Stimulated activated CD8-positive, alpha-beta memory T cell treated with anti-CD3 and anti-CD28 coated beads, Interleukin-12 subunit alpha, Interleukin-12 subunit beta, amount 100 ng/mL, for 4 hours (primary cell): ENCODE data around the gene ASGR1.

ENCODE experiments used
- DNase-seq: peaks from one replicate; pipeline ENCODE4 v3.0.0-alpha.2; 2020; ENCODE audit warnings: low read depth

Gene ASGR1

GRCh38 chr17:7216242-7217112 is 37.3 kb upstream of the ASGR1 start:
- DNase-seq = no peak

- no peak for DNase-seq
These were observed 36.5 kb upstream of the ASGR1 start for GRCh38 chr17:7215652-7216180.

GRCh38 chr17:7215136-7215638 is 36.0 kb upstream of the ASGR1 start:
- DNase-seq = no peak

GRCh38 chr17:7214300-7215135 is 35.3 kb upstream of the ASGR1 start:
- peak; percentile 98 for DNase-seq

GRCh38 chr17:7213895-7214299 is 34.7 kb upstream of the ASGR1 start:
- DNase-seq = no peak

GRCh38 chr17:7211491-7212273 is 32.5 kb upstream of the ASGR1 start:
- DNase-seq = no peak

GRCh38 chr17:7208754-7209460 is 29.7 kb upstream of the ASGR1 start:
- no peak for DNase-seq

- DNase-seq = no peak
These were observed 28.9 kb upstream of the ASGR1 start for GRCh38 chr17:7208027-7208571.

GRCh38 chr17:7207120-7208001 is 28.2 kb upstream of the ASGR1 start:
- no peak for DNase-seq

- DNase-seq = no peak
These were observed 26.4 kb upstream of the ASGR1 start for GRCh38 chr17:7205561-7205960.

- DNase-seq = peak; percentile 85
These were observed 25.8 kb upstream of the ASGR1 start for GRCh38 chr17:7204828-7205461.

- DNase-seq = no peak
These were observed 25.2 kb upstream of the ASGR1 start for GRCh38 chr17:7204336-7204735.

- DNase-seq = no peak
These were observed 24.2 kb upstream of the ASGR1 start for GRCh38 chr17:7203391-7203790.

GRCh38 chr17:7196651-7197401 is 17.7 kb upstream of the ASGR1 start:
- no peak for DNase-seq

GRCh38 chr17:7195971-7196370 is 16.8 kb upstream of the ASGR1 start:
- no peak for DNase-seq

- DNase-seq = no peak
These were observed 13.2 kb upstream of the ASGR1 start for GRCh38 chr17:7192271-7192937.

GRCh38 chr17:7191571-7192270 is 12.6 kb upstream of the ASGR1 start:
- no peak for DNase-seq
